HG03460 (cell line): Measurements from ENCODE around the gene STRN.
A peak's percentile ranks its signal among the peaks of the same experiment; 100 is the strongest.
"Not testable (repeated sequence)": the region's sequence is repeated elsewhere in the genome, so short reads cannot be mapped to it uniquely, and the experiment has no call there.

Experiments
- ATAC-seq: cut with Tn5 transposase; IDR thresholded peaks from one replicate; pipeline ENCODE4 v1.9.1; 2021; ENCODE audit not compliant: unreplicated experiment

The STRN gene, protein sequence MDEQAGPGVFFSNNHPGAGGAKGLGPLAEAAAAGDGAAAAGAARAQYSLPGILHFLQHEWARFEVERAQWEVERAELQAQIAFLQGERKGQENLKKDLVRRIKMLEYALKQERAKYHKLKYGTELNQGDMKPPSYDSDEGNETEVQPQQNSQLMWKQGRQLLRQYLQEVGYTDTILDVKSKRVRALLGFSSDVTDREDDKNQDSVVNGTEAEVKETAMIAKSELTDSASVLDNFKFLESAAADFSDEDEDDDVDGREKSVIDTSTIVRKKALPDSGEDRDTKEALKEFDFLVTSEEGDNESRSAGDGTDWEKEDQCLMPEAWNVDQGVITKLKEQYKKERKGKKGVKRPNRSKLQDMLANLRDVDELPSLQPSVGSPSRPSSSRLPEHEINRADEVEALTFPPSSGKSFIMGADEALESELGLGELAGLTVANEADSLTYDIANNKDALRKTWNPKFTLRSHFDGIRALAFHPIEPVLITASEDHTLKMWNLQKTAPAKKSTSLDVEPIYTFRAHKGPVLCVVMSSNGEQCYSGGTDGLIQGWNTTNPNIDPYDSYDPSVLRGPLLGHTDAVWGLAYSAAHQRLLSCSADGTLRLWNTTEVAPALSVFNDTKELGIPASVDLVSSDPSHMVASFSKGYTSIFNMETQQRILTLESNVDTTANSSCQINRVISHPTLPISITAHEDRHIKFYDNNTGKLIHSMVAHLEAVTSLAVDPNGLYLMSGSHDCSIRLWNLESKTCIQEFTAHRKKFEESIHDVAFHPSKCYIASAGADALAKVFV

GRCh38 chr2:36966370-36967235 is at the start of gene STRN:
TSS of gene STRN (minus strand) at chr2:36966536. CDS start at chr2:36966463, 73 bp downstream.
- peak; percentile 96 for ATAC-seq

DNA sequence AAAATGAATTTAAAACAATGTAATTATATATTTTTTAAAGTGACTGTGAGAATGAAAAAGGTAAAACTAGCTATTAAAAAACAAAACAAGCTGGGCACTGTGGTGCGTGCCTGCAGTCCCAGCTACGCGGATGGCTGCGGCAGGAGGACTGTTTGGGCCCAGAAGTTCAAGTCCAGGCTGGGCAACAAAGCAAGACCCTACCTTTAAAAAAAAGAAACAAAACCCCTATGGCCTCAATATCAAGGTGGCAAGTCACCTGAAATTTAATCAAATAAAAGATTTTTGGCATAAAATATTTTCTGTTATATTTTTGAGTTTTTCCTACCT is 46.9 kb upstream of the STRN start:
- ATAC-seq, result peak; percentile 10

GRCh38 chr2:37011130-37011529 is 44.8 kb upstream of the STRN start:
- no peak for ATAC-seq

DNA sequence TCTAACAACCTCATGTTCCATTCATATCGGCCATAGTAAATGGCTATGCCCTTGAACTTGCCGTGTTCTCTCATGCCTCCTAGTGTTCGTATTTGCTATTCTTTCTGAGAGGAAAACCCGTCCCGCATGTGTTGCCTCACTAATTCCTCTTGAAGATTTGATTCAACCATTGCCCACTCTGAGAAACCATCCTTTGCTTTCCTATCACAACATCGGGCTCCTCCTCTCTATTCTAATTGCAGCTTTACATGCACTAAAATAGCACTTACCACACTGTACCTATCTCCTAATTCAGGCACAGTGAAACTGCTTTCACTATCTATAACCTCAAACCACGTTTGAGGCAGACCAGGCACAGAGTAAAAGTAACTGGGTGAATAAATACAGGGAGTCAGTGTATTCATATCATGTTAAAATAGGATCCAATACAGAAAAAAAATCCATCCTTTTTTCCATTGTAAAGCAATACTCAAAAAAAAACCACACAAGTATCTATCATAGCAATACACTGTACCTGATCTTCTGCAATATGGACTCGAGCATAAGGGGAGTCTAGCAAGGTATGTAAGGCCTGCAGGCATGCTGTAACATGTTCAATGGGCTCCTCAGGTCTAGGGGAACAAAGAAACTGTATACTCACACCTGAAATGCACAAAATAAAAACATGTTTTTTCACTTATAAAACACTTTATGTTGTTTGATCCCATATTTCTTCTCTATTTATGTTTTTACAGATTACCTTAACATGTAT is 39.0 kb upstream of the STRN start:
- ATAC-seq, result peak; percentile 98

- ATAC-seq, result no peak
These were observed 34.7 kb upstream of the STRN start for GRCh38 chr2:37000988-37001556.

GRCh38 chr2:37000318-37000717 is 34.0 kb upstream of the STRN start:
- no peak for ATAC-seq

GRCh38 chr2:36999416-36999815 is 33.1 kb upstream of the STRN start:
- ATAC-seq, result not testable (repeated sequence)

GRCh38 chr2:36993841-36994620 is 27.7 kb upstream of the STRN start:
- no peak for ATAC-seq

DNA sequence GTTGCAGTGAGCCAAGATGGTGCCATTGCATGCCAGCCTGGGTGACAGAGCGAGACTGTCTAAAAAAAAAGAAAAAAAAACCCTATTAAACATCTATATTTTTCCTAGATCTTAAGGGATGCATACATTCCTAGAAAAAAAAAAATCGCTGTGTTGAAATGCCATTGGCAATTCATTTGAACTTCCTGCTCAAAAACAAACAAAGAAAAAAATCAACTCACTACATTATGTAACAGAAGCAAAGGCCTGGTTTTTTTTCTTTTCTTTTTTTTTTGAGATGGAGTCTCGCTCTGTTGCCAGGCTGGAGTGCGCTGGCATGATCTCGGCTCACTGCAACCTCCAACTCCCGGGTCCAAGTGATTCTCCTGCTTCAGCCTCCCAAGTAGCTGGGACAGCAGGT is 21.7 kb upstream of the STRN start:
- no peak for ATAC-seq

- ATAC-seq, result no peak
These were observed 16.1 kb upstream of the STRN start for GRCh38 chr2:36982467-36982866.

DNA sequence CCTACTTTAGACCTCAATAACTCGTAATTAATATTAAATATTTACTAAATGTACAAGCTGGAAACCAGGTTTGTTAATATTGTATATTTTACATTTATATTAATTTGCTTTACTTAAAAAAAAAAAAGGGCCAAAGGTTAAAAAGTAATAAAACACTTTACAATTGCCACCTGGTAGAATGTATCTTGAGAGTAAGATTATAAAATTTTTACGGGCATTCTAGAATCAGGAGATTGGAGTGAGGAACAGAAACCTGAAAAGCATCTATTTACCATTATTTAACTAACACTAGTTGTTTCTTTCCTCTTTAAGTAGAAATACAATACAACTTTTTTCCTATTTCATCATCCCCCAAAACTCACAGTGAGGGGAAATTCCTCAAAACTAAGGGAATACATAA is 15.6 kb upstream of the STRN start:
- ATAC-seq, result no peak

DNA sequence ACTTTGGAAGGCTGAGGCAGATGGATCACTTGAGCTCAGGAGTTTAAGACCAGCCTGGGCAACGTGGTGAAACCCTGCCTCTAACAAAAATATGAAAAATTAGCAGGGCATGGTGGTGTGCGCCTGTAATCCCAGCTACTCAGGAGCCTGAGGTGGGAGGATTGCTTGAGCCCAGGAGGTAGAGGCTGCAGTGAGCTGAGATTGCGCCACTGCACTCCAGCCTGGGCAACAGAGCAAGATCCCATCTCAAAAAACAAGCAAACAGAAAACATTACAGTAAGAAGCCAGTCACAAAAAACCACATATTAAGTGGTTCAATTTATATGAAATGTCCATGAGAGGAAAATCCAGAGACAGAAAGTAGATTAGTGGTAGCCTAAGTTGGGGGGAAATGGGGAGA is 12.7 kb upstream of the STRN start:
- not testable (repeated sequence) for ATAC-seq

- ATAC-seq, result no peak
These were observed 9.7 kb upstream of the STRN start for GRCh38 chr2:36976065-36976464.

GRCh38 chr2:36975306-36975705 is 9.0 kb upstream of the STRN start:
- ATAC-seq, result no peak

- ATAC-seq, result no peak
These were observed 7.0 kb upstream of the STRN start for GRCh38 chr2:36973320-36973719.

GRCh38 chr2:36971990-36972389 is 5.7 kb upstream of the STRN start:
- ATAC-seq, result no peak

DNA sequence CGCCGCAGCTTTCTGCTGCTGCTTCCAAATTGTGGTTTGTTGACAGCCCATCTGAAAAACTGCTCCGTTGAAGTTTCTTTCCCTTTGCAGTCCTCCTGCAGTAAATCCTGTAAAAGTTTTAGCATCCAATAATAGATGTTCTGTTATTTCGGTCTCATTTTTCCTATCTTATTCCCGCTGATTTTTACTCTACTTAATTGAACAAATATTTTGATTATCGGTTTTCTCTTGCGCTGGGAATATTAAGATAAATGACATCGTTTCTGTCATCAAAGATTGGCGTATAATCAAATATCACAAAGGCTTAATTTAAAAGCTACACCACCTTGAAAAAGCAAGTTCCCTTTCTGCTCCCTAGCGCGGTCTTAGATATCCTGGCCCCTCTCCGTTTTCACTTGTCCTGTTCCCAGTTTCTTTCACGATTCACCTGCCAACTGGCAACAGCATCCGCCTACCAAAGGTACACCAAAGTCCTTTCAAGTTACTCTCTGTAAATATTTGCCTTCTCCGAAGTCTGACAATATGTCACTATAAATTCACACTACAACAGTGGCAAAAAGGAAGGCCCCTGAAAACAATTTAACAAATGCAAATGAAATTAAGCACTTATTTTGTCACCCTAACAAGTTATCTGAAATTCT is 1.0 kb upstream of the STRN start:
- ATAC-seq, result no peak

- peak; percentile 22 for ATAC-seq
These were observed 476 bp downstream of the STRN start for GRCh38 chr2:36965751-36966369.

- ATAC-seq, result no peak
These were observed 1.1 kb downstream of the STRN start for GRCh38 chr2:36965206-36965605.
